Right lobe of liver (tissue), 6 donors: Measurements from ENCODE around the gene DGKI. TPM values are rescaled to one million over a fixed set of nuclear protein-coding genes. Genes with fewer than 3 reads are reported as not detected.

ENCODE experiments used
- ATAC-seq, 4 donors: fragments of 200-7000 bp; cut with Tn5 transposase; one replicate each; pipeline ENCODE4 v1.9.1; 2020; ENCODE audit warnings: mild to moderate bottlenecking in 4 of 4, moderate library complexity in 4 of 4
- DNase-seq, 3 donors: peaks; one replicate each; pipeline ENCODE4 v3.0.0-alpha.2; 2020
- H3K27ac ChIP-seq, 3 donors: fragments of 200-600 bp; one replicate each; pipeline ENCODE4 v1.8.0; 2022
- H3K27me3 ChIP-seq, 2 donors: fragments of 200-600 bp; one replicate each; pipeline ENCODE4 v1.8.0; 2022
- H3K36me3 ChIP-seq, 4 donors: fragments of 200-600 bp; sonication (generic) in 1 of 4; one replicate each; pipeline versions ENCODE4 v1.5.1 to v1.8.0; 2017 to 2022; ENCODE audit warnings: control low read depth in 1 of 4
- H3K4me1 ChIP-seq, 4 donors: fragments of 200-600 bp; sonication (generic) in 1 of 4; one replicate each; pipeline versions ENCODE4 v1.5.1 to v1.8.0; 2017 to 2022; ENCODE audit warnings: control low read depth in 1 of 4
- H3K4me3 ChIP-seq, 3 donors: fragments of 200-600 bp; one replicate each; pipeline ENCODE4 v1.8.0; 2022
- H3K9me3 ChIP-seq, 4 donors: fragments of 200-600 bp; sonication (generic) in 1 of 4; one replicate each; pipeline versions ENCODE4 v1.5.1 to v1.8.0; 2017 to 2022; ENCODE audit warnings: control low read depth in 1 of 4
- POLR2A ChIP-seq: fragments of 450-650 bp; IDR thresholded peaks from one replicate; pipeline ENCODE4 v1.6.1; 2017; ENCODE audit warnings: antibody characterized with exemption, mild to moderate bottlenecking
- WGBS: methylation state at CpG from one replicate; pipeline ENCODE4 v1.1.6; 2018; ENCODE audit warnings: low coverage, low lambda C conversion rate; ENCODE audit not compliant: insufficient coverage; ENCODE audit errors: missing lambda C conversion rate; 5-methylcytosine and 5-hydroxymethylcytosine counted together
- intact Hi-C, 2 donors: fragments of 100-400 bp; cut with DNase I; formaldehyde crosslinking; loops; one replicate each; pipeline versions ENCODE4 v1.11.2 to v1.14.1; 2022
- total RNA-seq, 6 experiments: library from RNA; depleted of rRNA in 2 of 6; stranded (reverse); fragments of >200 nt in 2 of 6; fragmentation: NEBNext Ultra II Directional in 3 of 6; extraction: Animal tissue kit (Norgen Biotek cat#: 25700) in 3 of 6; gene quantifications; one replicate each; pipeline versions ENCODE4 v1.1.0 to v1.2.4, GENCODE V29; 2016 to 2023
- TF ChIP-seq, protein P1 (sequence below), 4 donors: fragments of 200-600 bp in 3 of 4; fragments of 450-650 bp in 1 of 4; IDR thresholded peaks; one replicate each; pipeline versions ENCODE4 v1.5.1 to v1.8.0; 2016 to 2022; ENCODE audit warnings: antibody characterized with exemption in 4 of 4, mild to moderate bottlenecking in 2 of 4
- donor health status: DM: no; HTN: yes; CAD: no.
- donor health status: DM: no; HTN: no; CAD: no.
- donor health status: DM: no; HTN: no; CAD: no.
- donor health status: DM: no; HTN: yes; CAD: no.
- donor health status: DM: no; HTN: yes; CAD: no.

Gene DGKI
- total RNA-seq, 6 experiments from 2014 or later = 0.05 to 0.35 (median 0.06) TPM; not detected in 1

DNA sequence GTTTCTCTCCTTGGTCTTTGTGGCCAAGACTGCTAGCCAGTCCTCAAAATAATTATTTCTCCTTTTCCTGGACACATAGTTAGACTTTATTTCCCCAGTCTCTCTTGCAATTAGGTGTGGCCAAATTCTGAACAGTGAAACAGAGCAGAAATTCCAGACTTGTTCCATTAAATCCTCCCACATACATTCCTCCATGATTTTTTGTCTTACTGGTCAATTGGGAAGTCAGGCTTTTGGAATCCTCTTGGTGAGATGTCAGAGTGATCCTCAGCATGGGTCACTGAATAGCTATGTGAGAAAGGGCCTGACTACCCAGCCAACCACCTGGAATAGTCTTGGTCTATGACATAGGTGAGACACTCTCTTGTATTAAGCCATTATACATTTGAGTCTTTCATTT is 164.2 kb downstream of the DGKI start:
- DNase-seq (no peak), ATAC-seq (no peak)
- Histone ChIP-seq H3K4me1 (no peaks in the 10 kb centered on the region), H3K36me3 (no peaks in the 10 kb centered on the region), H3K9me3 (no peaks in the 10 kb centered on the region), H3K27me3 (no peaks in the 10 kb centered on the region), H3K27ac (no peak overlapping the region), H3K4me3 (no peak overlapping the region)
- intact Hi-C loops = no loop called here
- TF ChIP-seq, protein P1, sequence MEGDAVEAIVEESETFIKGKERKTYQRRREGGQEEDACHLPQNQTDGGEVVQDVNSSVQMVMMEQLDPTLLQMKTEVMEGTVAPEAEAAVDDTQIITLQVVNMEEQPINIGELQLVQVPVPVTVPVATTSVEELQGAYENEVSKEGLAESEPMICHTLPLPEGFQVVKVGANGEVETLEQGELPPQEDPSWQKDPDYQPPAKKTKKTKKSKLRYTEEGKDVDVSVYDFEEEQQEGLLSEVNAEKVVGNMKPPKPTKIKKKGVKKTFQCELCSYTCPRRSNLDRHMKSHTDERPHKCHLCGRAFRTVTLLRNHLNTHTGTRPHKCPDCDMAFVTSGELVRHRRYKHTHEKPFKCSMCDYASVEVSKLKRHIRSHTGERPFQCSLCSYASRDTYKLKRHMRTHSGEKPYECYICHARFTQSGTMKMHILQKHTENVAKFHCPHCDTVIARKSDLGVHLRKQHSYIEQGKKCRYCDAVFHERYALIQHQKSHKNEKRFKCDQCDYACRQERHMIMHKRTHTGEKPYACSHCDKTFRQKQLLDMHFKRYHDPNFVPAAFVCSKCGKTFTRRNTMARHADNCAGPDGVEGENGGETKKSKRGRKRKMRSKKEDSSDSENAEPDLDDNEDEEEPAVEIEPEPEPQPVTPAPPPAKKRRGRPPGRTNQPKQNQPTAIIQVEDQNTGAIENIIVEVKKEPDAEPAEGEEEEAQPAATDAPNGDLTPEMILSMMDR (IDR thresholded peaks at IDR 0.05) = no peak
- TF ChIP-seq POLR2A = no peak

DNA sequence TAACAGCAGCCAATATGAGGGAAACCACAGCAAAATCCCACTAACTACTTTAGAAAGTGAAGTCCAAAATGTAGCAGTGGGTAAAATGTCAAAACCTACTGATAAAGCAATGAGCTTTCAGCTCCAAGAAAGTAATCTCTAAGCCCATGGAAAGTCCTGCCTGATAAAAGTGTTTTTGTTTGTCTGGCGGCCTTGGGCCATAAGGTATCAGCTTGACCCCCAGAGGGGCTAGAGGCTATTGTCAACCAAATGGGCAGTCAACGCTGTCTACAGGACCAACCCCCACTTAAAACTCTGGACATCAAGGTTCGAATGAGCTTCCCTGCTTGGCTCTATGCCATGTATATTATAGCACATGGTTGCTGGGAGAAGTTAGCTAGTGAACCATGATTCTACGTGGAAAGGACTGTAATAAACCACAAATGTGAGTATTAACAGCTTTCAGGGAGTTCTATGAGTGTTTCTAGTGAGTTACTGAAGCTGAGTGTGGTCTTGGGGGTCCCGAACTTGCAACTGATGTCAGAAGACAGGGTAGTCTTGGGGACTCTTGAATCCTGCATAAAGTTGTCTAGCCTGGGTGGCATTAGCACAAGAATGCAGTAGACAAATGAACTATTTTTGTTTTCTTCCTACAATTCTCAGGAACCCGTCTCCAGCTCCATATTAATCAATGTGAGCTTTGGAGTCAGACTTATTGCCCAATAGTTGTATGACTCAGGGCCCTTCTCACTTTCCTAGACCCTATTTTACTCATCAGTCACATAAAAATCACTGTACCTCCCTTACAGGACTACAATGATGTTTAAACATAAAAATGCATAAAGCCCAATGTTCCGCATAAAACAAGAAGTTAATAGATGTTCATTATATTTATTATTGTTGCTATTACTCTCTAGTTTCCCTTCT is 164.9 kb downstream of the DGKI start:
- 50% methylated on average over 5 of the region's 7 CpGs for WGBS
- no peaks in the 10 kb centered on the region for H3K9me3 ChIP-seq
- no peaks in the 10 kb centered on the region for H3K27me3 ChIP-seq
- no peaks in the 10 kb centered on the region for H3K4me1 ChIP-seq
- no peak for ATAC-seq
- no peak overlapping the region for H3K4me3 ChIP-seq
- H3K36me3 ChIP-seq = no peaks in the 10 kb centered on the region
- no peak for DNase-seq
- intact Hi-C loops = no loop called here
- no peak overlapping the region for H3K27ac ChIP-seq
- TF ChIP-seq POLR2A = no peak
- TF ChIP-seq, protein P1 (IDR thresholded peaks at IDR 0.05) = no peak

DNA sequence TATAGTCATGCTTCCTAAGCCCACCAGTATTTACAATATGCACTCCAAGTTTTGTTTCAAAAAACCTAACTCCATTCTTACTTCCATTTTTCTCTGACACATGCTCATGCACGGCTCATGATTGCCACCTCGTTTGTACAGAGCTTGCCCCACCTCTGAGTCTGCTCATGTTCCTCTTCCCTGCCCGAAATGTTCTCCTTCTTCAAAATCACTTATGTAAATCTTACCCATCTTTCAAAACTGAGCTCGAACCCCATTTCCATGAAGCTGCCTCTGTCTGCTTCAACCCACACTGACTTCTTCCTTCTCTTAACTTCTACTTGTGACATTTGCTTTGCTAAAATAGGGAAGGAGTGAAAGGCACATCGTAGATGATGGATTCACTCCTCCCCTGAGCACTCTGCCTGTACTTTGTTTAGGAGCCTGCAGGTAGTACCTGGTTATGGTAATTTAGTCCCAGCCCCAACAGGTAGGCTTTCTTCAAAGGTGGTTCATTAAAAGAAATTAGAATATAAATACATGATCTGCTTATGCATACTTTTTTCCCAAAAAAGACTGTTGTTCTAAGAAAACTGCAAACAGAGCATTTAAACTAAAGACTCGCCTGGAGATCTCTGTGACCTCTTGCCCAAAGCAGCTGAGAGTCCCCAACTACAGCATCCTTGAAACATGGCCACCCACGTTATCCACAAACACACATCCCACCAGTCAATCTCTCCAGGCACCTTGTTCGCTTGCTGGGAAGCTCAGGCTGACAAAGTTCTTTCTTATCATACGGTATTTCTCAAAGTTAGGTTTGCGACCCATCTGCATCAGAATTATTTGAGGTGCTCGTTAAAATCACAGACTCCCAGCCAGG is 172.0 kb downstream of the DGKI start:
- intact Hi-C loops = no loop called here
- H3K4me3 ChIP-seq = no peak overlapping the region
- H3K4me1 ChIP-seq = no peaks in the 10 kb centered on the region
- WGBS = 58% methylated on average over 11 of the region's 11 CpGs
- DNase-seq (no peak), ATAC-seq (no peak)
- no peaks in the 10 kb centered on the region for H3K9me3 ChIP-seq
- TF ChIP-seq, protein P1 (IDR thresholded peaks at IDR 0.05) = no peak
- TF ChIP-seq POLR2A = no peak
- no peaks in the 10 kb centered on the region for H3K27me3 ChIP-seq
- H3K36me3 ChIP-seq = no peaks in the 10 kb centered on the region
- no peak overlapping the region for H3K27ac ChIP-seq

DNA sequence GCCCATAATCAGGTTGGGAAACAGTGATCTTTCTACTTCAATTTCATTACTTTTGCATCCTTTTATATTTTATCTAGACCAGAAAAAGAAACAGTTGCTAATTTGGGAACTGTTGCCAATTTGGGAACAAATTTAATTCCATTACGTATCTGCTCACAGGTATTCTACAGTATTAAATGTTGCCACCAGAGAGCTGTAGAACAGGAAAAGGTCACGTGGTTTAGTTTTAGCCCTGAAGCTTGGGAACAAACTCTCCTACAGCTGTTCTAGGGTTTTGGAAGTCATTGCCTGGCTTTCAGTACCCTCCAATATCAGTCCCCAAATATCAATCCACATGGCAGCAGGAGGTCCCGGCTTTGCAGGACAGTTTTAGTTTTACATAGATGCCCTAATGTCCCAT is 172.7 kb downstream of the DGKI start:
- no peak overlapping the region for H3K4me3 ChIP-seq
- DNase-seq (no peak), ATAC-seq (no peak)
- TF ChIP-seq, protein P1 (IDR thresholded peaks at IDR 0.05) = no peak
- no peak for TF ChIP-seq POLR2A
- no peak overlapping the region for H3K27ac ChIP-seq
- H3K4me1 ChIP-seq = no peaks in the 10 kb centered on the region
- intact Hi-C loops = no loop called here
- 59% methylated on average over 3 of the region's 3 CpGs for WGBS
- H3K9me3 ChIP-seq = no peaks in the 10 kb centered on the region
- H3K36me3 ChIP-seq = no peaks in the 10 kb centered on the region
- no peaks in the 10 kb centered on the region for H3K27me3 ChIP-seq
